ELR (cell line): ENCODE results near the gene CFAP61.
"Not testable (repeated sequence)": the region's sequence is repeated elsewhere in the genome, so short reads cannot be mapped to it uniquely, and the experiment has no call there.

Source experiments
- DNase-seq: peaks from one replicate; pipeline ENCODE4 v3.0.0-alpha.2; 2015; ENCODE audit warnings: low read depth

The CFAP61 gene

GRCh38 chr20:20327746-20328145 is 275.4 kb downstream of the CFAP61 start:
- DNase-seq = peak; percentile 69

- DNase-seq = no peak
These were observed 277.2 kb downstream of the CFAP61 start for GRCh38 chr20:20329564-20329963.

GRCh38 chr20:20331156-20331555 is 278.8 kb downstream of the CFAP61 start:
- DNase-seq = no peak

DNA sequence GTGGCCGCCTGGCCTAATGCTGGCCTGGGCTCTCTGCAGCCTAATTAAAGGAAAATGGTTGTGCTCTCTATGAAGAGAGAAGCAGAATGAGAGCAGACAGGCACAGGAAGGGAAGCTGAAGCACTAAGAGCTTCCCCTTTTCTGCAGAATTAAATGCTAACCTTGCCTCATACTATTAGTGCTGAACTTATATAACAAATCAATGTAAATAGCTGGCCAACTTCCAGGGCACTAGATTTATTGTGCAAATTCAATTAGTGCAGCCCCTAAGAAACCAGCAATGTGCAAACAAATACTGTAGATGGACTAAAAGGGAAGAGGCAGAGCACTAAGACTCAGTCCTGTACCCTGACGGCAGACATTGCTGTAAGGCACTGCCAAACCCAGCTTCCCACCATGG is 279.5 kb downstream of the CFAP61 start:
- no peak for DNase-seq

DNA sequence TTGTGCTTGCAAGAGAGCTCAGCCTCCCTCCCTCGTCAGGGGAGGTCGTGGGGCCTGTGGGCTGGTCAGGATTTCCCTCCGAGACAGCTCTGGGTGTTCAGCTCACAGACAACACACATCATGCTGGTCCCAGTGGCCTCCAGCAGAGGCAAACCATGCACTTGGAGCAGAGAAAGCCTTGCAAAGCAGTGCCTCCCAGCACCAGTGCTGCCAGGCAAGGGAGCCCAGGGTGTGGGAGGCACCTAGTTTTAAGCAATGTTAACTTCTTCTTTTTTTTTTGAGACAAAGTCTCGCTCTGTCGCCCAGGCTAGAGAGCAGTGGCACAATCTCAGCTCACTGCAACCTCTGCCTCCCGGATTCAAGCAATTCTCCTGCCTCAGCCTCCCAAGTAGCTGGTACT is 281.5 kb downstream of the CFAP61 start:
- DNase-seq = no peak

- DNase-seq = no peak
These were observed 282.2 kb downstream of the CFAP61 start for GRCh38 chr20:20334489-20334888.

- no peak for DNase-seq
These were observed 285.9 kb downstream of the CFAP61 start for GRCh38 chr20:20338133-20338730.

- DNase-seq = no peak
These were observed 288.1 kb downstream of the CFAP61 start for GRCh38 chr20:20340443-20340842.

- DNase-seq = no peak
These were observed 289.0 kb downstream of the CFAP61 start for GRCh38 chr20:20341371-20341770.

- no peak for DNase-seq
These were observed 289.7 kb downstream of the CFAP61 start for GRCh38 chr20:20342066-20342465.

DNA sequence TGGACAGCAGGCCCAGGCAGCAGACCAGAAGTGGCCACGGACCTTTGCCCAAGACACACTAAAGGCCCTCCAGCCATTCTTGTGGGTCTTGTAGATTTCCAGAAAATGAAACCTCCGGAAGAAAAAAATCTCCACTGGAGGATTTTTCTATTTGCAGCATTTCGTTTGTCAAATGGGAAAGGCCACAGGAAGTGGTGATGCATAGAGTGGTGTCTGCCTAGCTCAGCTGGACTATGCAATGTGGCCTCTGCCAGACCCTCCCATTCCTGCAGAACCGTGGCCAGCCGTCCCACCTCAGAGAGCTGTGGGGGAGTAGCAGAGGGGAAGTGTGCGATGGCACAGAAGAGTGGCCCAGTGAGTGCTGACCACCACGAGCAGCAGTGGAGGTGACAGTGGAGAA is 291.6 kb downstream of the CFAP61 start:
- no peak for DNase-seq

GRCh38 chr20:20344476-20344875 is 292.1 kb downstream of the CFAP61 start:
- no peak for DNase-seq

DNA sequence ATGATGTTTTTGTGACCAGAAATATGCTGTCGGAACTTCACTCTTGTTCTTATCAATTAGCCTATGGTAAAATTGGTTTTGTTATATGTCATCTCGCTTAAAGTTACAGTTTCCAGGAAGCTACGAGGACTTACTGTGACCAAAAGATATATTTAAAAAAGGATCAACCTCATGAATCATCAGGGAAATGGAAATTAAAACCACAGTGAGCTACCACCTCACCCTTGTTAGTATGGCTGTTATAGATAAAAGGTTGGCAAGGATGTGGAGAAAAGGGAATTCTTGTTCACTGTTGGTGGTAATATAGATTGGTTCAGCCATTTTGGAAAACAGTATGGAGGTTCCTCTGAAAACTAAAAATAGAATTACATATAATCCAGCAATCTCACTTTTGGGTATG is 301.2 kb downstream of the CFAP61 start:
- no peak for DNase-seq

DNA sequence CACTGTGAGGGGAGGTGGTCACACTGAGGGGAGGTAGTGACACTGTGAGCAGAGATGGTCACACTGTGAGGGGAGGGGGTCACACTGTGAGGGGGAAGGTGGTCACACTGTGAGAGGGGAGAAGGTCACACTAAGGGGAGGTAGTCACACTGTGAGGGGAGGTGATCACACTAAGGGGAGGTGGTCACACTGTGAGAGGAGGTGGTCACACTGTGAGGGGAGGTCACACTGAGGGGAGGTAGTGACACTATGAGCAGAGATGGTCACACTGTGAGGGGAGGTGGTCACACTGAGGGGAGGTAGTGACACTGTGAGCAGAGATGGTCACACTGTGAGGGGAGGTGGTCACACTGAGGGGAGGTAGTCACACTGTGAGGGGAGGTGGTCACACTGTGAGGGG is 303.2 kb downstream of the CFAP61 start:
- DNase-seq = not testable (repeated sequence)

GRCh38 chr20:20358801-20359200 is 306.5 kb downstream of the CFAP61 start:
- no peak for DNase-seq

GRCh38 chr20:20359628-20360027 is 307.3 kb downstream of the CFAP61 start:
- no peak for DNase-seq

DNA sequence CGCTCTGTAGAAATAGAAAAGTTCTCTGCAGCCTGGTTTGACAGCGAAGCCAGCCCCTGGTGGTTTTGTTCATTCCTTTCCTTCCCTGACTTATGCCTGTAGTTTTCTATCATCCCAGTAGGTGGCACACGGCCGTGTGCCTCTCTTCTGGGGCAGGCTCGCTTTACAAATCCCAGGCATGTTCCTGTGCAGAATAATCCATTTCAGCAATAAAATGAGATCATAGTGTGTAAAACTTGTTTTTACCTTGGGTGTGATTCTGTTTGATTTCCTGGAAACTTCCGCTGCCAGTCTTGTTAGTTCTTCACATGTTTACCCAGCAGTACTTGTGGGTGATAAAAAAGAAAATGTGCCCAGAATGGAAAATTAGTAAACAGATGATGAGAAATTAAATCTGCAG is 308.1 kb downstream of the CFAP61 start:
- peak; percentile 62 for DNase-seq

GRCh38 chr20:20362774-20363433 is 310.6 kb downstream of the CFAP61 start:
- no peak for DNase-seq

- DNase-seq = no peak
These were observed 311.1 kb downstream of the CFAP61 start for GRCh38 chr20:20363434-20363798.

DNA sequence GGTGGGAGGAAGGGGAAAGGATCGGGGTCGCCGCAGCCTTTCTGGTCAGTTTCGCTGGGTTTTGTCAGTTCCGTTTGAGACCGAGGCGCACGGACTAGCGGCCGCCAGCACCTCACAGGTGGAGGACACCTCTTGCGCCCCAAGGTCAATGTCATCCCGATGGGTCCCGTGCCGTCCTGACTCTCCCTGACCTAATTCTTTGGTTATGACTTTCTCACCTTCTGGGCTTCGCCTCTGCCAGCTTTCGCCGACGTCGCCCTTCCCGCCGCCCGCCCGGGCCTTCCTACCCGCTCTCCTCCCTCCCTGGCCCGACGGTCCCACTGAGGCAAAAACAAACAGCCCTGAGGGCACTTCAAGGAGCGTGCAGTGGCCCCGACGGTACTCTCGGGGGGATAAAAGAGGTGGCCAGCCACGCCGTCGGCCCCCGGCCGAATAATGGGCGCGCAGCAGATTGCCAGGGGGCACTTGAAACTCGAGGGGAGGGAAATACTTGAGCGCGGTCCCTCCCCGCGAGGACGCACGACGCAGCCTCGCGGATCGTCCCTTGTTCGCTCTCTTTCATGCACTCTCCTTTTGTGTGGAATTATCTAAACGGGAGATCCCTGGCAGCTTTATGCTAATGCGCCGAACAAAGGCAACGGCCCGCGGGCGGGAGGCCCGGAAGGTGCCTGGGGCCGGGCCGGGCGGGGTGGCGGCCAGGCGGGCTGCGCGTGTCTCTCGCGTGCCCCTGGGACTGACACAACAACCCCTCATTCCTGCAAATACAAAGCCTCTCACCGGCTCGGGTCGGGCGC is 311.7 kb downstream of the CFAP61 start:
- DNase-seq = no peak

- DNase-seq = no peak
These were observed 312.5 kb downstream of the CFAP61 start for GRCh38 chr20:20364593-20365479.

GRCh38 chr20:20365480-20366161 is 313.3 kb downstream of the CFAP61 start:
- no peak for DNase-seq
